ENCODE measurements around the gene KCNJ1. TPM values are rescaled to one million over a fixed set of nuclear protein-coding genes. Genes with fewer than 3 reads are reported as not detected.

The KCNJ1 gene
- total and polyA plus RNA-seq, 8 donors = 0.09 to 0.83 (median 0.38) TPM; not detected in 2

GRCh38 chr11:128860571-128861361 is 6.3 kb downstream of the KCNJ1 start:
- H3K36me3 ChIP-seq = no peaks in the 10 kb centered on the region
- no peak overlapping the region for H3K4me3 ChIP-seq
- DNase-seq (no peak), ATAC-seq (no peak)
- no peaks in the 10 kb centered on the region for H3K9me3 ChIP-seq
- peaks cover 0 to 9% of the 10 kb centered on the region in 2 donors for H3K4me1 ChIP-seq
- no peaks in the 10 kb centered on the region for H3K27me3 ChIP-seq
- H3K27ac ChIP-seq = no peak overlapping the region
- no peak for TF ChIP-seq CTCF (IDR thresholded peaks at IDR 0.05)
- intact Hi-C loops (cut with DNase I) = no loop called here

- no peak overlapping the region for H3K27ac ChIP-seq
- H3K27me3 ChIP-seq = no peaks in the 10 kb centered on the region
- no peak overlapping the region for H3K4me3 ChIP-seq
- no peaks in the 10 kb centered on the region for H3K9me3 ChIP-seq
- ATAC-seq = peak; percentile 99
- H3K4me1 ChIP-seq = peaks cover 0 to 9% of the 10 kb centered on the region in 2 donors
- peak; percentile 51 to 93 (median 74) for DNase-seq
- peak; percentile 91 to 96 for TF ChIP-seq CTCF (IDR thresholded peaks at IDR 0.05)
- intact Hi-C loops (cut with DNase I) = no loop called here
- no peaks in the 10 kb centered on the region for H3K36me3 ChIP-seq
Observed at GRCh38 chr11:128859563-128860441, 7.3 kb downstream of the KCNJ1 start.

GRCh38 chr11:128857341-128857740 is 9.8 kb downstream of the KCNJ1 start:
- H3K9me3 ChIP-seq = no peaks in the 10 kb centered on the region
- H3K4me1 ChIP-seq = peaks cover 0 to 9% of the 10 kb centered on the region in 2 donors
- intact Hi-C loops (cut with DNase I) = no loop called here
- DNase-seq = no peak
- TF ChIP-seq CTCF (IDR thresholded peaks at IDR 0.05) = no peak
- no peak overlapping the region for H3K4me3 ChIP-seq
- H3K36me3 ChIP-seq = no peaks in the 10 kb centered on the region
- no peak for ATAC-seq
- no peak overlapping the region for H3K27ac ChIP-seq
- H3K27me3 ChIP-seq = no peaks in the 10 kb centered on the region

- peaks cover 0 to 9% of the 10 kb centered on the region in 2 donors for H3K4me1 ChIP-seq
- DNase-seq (no peak), ATAC-seq (no peak)
- H3K36me3 ChIP-seq = no peaks in the 10 kb centered on the region
- H3K9me3 ChIP-seq = no peaks in the 10 kb centered on the region
- no peak for TF ChIP-seq CTCF (IDR thresholded peaks at IDR 0.05)
- no peaks in the 10 kb centered on the region for H3K27me3 ChIP-seq
- H3K4me3 ChIP-seq = no peak overlapping the region
- no peak overlapping the region for H3K27ac ChIP-seq
- intact Hi-C loops (cut with DNase I) = no loop called here
Observed at GRCh38 chr11:128856241-128856640, 10.9 kb downstream of the KCNJ1 start.

GRCh38 chr11:128854841-128855240 is 12.3 kb downstream of the KCNJ1 start:
- Histone ChIP-seq H3K27ac (no peak overlapping the region), H3K36me3 (no peaks in the 10 kb centered on the region), H3K4me3 (no peak overlapping the region), H3K4me1 (peaks cover 0 to 4% of the 10 kb centered on the region in 2 donors), H3K27me3 (no peaks in the 10 kb centered on the region), H3K9me3 (no peaks in the 10 kb centered on the region)
- TF ChIP-seq CTCF (IDR thresholded peaks at IDR 0.05) = no peak
- ATAC-seq (no peak), DNase-seq (no peak)
- intact Hi-C loops (cut with DNase I) = no loop called here

Data from left lung (tissue), 10 donors.